DMS53 (cell line): ENCODE results near the gene GSTM3.

Source experiments
- DNase-seq: peaks from one replicate; lab custom pipeline; 2025; lab: John Stamatoyannopoulos, UW

The GSTM3 gene

DNA sequence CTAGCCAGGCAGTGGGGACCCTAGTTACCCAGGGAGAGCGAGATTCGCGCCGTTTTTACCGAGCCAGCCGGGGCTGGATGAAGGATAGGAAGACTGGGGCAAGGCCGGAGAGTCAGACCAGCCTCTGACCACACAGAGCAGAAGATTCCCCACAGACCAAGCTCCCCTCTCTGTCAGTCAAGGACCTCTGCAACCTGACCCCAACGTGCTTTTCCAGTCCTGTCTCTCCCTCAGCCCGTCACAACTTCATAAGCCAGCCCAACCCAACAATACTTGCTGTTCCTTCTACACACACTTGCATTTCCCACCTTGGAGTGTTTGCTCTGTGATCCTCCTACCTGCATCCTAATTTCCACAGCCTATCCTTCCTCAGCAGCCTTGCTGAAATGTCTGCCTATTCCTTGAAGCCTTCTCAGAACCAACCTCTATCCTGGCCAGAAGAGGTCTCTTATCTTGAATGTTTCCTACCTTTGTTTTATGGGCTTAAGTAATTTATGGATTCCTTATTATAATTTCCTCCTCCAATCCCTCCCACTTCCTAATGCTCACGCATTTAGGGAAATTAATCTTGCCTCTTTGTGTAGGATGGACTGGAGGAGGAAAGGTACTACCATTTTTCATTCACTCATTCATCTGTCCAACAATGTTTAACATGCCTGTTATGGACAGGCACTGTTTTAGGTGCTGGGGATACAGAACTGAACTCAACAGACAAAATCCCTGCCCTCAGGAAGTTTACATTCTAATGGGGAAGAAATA, at the start of gene GSTM3:
GSTM3 (minus strand) TSS at position 424 of the 759 bp plus-strand sequence. CDS start 751 bp downstream, outside the sequence.
- peak; percentile 75 for DNase-seq

DNA sequence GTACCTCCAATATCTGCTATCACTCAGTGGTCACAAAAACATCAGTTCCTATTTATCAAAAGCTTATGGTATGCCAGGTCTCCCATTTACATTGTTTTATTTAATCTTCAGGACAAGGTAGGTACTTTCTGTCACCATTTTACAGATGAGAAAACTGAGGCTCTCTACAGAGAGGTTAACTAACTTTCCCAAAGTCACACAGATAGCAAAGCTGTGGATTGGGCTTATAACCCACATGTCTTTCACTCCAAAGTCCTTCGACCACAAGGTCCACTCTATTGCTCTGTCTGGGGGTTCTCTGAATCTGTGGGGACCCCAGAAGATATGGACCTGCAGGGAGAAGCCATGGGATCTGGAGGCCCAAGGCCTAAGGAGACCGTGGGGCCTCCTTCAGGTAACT, 49.5 kb upstream of the GSTM3 start:
- no peak for DNase-seq

DNA sequence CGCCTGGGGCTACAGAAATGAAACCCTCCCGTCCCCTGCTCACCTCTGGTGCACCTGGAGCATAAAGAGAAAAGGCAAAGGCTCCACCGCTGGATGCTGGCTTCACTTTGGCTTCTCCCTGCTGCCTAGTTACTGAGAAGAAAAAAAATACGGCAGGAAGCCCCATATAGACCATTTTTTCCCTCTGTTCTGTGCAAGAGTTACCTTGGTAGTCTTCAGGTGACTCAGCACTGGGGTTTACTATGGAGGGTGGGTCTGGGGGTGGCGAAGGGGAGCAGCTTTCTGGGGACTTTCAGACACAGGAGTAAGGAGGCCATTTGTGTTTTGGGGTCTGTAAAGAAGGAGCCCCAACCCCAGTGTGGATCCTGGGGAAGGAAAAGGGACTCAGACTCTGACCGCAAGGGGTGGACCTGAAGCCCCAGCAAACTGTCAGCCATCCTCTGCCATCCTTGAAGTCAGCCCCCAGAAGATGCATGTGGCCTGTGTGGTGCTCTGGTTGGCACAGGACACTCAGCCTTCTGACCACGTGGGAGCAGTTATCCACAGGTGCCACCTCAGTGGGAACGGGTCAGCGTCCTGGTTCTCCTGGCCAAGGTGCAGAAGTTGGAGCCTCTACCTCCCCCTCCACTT, 48.8 kb upstream of the GSTM3 start:
- DNase-seq: no peak

DNA sequence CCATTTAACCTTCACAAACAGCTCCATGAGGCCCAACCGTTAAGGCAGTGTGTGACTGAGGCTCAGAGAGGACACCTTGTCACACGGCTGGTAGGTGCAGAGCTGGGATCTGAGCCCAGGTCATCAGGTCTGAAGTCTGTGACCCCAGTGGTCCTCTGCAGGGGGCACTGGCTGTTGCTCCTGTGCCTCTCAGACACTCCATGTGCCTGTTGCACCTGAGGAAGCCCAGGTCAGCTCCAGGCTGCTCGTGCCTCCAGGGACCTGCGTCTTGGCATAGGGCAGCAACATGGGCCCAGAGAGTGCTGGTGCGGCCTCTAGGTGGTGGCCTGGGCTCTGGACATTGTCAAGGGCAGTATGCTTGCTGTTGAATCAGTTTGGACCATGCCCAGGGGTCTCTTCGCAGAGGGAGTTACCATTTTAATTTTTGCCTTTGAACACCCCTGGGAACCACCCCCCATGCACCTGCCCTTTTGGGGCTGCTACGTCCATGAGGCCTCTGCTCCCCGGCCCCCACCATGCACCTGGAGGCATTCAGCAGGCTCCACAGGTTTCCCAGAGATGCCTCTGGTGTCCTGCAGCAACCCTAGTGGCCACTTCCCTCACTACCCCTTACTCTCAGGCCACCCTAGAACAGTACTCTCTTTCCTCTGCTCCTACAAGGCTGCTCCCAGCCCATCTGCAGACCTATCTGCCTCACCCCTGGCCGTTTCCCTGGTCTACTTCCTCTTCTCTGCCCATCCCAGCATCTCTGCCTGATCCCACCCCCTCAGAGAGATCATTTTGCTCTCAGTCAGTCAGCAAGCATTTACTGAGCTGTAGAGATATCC, 48.1 kb upstream of the GSTM3 start:
- peak; percentile 59 for DNase-seq

DNA sequence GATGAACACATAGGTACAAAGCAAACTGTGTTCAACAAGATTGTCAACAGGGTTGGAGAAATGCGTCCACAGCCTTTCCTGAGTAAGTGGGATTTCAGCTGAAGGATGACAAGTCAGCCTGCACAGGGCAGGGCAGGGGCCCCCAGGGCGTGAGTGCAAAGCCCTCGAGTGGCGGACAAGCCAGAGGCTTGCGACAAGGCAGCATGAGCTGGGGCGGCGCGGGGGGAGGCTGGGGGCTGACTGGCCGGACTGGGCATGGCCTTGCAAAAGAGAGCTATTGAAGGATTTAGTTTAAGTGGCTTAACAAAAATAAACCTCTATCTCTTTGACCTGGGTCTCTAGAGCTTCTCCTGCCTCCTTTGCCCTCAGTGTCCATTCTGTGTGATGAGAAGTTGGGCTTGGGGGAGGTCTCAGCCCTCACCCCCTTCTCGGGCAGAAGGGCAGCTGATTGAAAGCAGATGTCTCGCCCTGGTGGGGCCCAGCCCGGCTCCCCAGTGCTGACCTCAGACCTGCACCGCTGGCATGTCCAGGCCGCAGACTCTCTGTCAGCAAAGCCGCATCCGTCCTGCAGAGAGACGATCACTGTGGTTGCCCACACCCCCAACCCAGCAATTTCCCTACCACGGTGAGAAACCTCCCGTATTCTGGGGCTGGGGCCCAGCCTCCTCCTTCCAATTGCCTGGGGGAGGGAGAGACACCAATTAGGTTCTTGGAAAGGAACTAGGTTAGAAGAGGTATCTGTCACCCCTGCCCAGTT, 47.2 kb upstream of the GSTM3 start:
- no peak for DNase-seq

DNA sequence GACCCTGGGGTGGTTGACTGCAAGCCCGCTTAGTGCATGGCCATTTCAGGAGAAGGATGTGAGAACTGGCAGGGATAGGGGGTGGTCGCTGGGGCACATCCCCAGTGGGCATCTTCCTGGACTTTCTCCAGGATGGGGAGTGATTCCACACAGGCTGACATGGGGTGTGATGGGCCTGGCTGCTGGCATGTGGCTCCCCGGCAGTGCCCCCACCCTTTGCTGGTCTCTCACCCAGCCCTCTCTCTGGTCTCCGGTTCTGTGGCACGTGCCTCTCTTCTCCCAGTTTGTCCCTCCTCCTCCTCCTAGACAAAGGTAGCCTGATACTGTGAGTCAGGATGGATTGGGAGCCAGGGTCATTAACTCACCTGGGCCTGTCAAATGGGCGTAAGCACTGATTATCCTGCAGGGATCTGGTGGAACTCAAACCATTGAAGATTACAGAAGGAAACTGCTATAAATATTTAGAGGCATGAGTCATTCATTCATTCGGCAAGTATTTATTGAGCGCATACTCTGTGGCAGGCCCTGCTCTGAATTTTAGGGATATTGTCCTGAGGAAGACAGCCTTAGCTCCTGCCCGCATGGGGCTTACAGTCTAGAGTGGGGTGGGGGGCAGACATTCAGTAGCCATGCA, 46.5 kb upstream of the GSTM3 start:
- no peak for DNase-seq

DNA sequence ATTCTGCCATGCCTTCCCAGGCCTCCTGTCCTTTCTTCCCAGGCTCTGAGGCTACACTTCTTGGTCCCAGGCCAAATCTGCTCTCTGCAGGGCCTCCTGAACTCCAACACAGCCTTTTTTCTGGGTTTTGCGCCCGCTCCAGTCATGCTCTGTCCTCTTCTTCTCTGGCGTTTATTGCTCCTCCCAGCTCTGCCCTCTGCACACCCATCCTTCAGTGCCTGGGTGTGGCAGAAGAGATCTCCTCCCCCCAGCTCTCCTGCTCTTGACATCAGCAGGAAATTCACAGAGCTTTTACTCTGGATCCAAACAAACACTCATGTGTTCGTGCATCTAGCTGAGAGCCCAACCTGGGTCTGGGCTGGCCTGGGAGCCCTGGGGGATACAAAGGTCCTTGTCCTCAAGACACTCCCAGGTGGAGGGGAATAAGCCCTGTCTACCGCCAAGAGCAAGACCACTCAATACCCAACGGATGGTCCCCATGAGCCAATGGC, 45.7 kb upstream of the GSTM3 start:
- DNase-seq: peak; percentile 71

DNA sequence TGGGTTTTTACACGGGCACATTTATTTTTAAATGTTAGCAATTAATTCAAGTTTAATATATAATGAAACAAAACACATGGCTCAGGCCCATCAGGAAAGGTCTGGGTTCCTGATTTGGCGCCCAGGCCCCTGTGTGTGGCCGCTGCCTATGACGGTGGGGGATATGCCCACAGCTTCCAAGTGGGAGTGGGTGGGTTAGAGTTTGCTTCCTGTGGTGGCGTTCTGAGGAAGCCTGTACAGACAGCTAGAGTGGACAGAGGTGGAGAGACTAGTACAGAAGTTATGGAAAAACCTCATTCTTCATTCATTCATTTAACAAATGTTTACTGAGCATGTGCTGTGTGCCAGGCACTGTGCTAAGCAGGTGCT, 45.3 kb upstream of the GSTM3 start:
- no peak for DNase-seq

DNA sequence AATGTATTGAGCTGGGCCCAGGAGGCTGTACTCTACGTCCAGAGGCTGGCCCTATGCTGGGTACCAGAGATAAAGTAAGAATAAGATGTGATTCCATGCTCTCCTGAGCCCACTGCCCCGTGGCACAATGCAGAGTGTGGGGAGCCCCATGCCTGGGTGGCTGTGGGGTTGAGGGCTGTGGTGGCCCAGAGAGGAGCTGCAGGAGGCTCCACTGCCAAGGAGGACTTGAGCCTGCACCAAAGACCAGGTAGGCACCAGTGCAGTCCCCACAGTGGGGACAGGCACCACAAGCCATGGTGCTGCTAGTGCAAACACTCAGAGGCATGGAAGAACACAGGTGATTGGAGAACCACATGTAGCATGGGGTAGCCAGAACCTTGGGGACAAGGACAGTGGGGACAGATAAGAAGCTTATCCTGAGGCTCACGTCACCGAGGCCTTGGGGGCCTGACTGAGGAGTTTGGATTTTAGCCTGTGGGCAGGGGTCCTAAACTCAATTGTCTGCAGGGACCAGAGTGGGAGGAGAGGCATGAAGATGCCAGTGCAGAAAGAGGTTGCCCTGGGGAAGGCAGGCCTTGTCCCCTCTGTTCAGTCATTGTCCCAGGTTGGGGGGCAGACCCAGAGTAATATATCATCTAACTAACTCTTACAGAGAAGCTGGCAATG, 44.7 kb upstream of the GSTM3 start:
- DNase-seq: no peak

DNA sequence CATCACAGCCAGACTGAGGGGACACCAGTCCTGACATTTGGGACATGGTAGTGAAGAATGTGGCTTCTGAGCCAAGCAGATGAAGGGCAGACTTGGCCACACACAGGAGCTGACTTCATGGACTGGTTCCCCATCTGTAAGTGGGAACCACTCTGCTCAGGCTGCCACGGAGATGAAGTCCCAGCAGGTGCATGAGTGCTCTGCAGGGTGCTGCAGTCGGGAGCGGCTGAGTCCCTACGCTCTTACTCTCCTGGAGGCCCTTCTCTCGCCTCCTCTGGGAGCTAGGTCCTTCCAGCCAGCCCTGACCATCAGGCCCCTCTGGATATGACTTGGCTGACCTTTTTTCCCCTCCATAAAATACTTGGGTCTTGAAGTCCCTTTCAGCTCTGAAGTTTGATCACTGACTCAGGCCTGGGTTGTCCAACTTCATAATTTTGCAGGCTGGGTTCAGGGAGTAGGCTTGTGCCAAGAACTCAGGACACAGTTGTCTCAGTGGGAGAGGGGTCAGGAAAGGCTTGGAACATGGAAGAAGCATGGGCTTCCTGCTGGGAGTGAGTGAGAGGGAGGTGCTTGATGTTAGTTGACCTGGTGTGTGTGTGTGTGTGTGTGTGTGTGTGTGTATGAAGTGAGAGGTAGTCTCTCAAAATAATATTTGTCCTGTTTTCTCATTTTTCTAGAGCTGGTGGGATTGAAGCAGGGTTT, 43.9 kb upstream of the GSTM3 start:
- DNase-seq: no peak

DNA sequence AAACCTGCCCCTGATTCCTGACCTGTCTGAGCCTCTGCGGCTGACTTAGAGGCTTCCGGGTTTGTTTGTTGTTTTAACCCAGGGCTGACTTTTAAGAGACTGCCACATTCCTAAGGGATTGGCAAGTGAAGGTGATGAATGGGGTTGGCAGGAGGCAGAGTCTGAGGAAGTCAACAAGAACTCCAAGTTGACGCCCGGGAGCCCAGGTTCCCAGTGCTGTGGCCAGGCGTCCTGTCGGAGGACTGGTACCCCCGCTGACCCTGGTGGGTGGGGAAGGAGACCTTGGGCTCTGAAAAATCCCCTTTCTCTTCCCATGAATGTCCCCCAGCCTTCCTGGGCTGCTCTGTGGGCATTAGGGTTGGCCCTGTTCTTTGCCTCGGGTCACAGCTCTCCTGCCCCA, 42.6 kb upstream of the GSTM3 start:
- DNase-seq: no peak

DNA sequence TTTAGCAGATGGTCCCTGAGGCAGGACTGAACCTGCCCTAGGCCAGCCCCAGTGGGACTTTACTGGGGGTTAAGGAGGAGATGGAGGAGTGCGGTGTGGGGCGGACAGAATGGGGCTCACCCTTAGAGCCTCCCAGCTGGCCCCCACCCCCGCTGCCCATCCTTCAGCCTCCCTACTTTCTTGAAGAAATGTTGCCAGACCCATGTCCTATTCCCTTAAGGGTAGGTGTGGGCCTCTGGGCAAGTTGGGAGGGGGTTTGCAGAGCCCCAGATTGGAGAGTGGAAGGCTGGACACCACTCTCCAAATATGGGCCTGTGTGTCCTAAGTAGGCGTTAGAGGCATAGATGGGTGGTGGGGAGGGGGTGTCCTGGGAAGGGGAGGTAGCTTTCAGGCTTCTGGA, 42.1 kb upstream of the GSTM3 start:
- no peak for DNase-seq

DNA sequence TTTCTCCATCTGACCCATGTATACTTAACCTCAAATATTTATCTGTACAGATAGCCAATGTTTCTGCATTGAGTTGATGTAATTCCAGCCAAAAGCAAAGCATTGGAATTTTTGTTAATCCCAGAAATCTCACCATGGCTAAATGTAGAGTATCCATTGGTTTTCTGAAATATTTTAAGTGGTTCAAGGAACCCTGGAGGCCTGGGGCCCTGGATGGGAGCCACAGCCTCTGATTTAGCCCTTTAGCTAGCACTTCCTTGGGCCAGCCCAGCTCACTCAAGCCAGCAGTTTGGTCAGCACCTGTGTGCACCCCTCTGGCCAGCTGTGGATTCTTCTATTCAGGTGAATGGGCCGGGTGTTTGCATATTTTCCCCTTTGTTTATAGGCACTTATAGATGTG, 41.7 kb upstream of the GSTM3 start:
- no peak for DNase-seq

DNA sequence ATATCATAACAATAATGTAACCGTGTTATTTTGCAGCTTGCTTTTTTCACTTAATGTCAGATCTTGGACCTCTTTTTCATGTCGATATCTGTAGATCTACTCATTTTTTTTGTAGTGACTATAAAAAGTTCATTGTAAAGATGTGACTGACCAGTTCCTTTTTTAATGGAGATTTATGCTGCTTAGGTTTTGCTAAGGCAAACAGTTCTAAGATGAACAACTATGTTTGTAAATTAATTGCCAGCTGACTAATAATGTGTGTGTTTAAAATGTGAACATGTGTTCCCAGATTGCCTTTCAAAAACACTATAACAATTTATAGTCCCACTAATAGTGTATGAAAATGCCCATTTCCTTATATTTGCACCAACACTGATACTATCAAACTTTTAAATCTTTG, 41.0 kb upstream of the GSTM3 start:
- no peak for DNase-seq

DNA sequence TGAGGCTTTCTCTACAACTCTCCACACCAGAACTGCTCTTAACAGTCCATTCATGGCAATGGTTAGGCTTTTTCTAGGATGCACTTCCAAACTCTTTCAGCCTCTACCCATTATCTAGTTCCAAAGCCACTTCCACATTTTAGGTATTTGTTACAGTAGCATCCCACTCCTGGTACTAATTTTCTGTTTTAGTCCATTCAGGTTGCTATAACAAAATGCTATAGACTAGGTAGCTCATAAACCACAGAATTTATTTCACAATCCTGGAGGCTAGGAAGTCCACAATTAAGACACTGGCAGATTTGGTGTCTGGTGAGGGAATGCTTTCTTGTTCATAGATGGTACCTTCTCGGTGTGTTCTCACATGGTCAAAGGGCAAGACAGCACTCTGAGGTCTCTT, 40.1 kb upstream of the GSTM3 start:
- no peak for DNase-seq

DNA sequence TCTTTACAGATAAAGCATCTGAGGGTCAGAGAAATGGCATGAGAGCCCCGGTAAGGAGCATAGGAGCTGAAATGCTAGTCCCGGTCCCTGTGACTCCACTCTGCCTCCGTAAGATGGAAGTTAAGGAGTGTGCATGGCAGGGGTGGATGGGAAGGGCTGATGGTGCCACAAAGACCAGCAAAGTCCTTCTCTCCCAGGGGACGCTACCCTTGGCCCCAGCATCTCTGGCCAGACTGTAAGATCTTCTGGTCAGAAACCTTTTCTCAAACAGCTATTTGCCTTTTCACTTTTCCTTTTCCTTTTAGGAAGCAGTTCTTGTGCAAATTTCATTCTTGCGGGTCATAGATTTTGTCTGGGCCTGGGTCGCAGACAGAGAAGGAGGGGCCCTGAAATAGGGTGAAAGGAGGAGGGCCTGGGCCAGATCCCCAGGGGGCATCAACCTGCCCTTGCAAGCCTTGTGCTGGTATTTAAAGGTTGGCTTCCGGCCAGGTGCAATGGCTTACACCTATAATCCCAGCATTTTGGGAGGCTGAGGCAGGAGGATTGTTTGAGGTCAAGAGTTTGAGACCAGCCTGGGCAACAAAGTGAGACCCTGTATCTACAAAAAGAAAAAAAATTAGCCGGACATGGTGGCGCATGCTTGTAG, 37.3 kb upstream of the GSTM3 start:
- no peak for DNase-seq

DNA sequence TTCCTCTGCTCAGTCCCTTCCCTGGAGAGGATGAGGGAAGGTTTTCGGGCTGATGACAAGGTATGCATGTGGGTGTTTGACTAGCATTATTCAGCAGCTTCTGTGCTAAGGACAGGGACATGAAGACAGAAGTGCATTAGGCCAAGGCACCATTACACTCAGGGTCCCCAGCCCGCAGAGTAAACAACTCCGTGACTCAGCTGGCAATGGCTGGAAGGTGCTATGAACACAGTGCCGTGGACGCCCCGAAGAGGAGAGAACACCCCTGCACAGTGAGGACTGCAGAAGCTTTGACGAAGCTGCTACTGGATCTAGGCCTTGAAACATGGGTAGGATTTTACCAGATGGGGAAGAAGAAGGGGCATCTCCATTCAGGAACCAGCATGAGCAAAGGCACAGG, 36.6 kb upstream of the GSTM3 start:
- no peak for DNase-seq

DNA sequence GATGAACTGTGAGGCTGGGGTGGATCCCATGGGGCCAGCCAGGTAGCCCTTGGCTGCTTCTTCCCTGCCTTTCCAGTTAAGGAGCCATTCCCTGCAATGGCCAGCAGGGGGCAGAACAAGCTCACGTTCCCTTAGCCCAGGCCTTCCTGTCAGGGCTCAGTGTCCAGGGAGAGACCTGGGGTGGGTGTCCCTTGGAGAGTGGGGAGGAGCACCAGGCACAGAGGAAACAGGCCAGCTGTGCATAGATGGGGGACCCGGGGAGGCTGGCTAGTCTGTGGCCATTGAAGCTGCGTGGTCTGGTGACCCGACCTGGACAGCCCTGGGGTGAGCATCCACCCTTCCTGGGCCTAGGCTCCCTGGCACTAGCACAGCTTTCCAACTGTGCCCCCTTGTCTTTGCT, 36.1 kb upstream of the GSTM3 start:
- DNase-seq: peak; percentile 90

DNA sequence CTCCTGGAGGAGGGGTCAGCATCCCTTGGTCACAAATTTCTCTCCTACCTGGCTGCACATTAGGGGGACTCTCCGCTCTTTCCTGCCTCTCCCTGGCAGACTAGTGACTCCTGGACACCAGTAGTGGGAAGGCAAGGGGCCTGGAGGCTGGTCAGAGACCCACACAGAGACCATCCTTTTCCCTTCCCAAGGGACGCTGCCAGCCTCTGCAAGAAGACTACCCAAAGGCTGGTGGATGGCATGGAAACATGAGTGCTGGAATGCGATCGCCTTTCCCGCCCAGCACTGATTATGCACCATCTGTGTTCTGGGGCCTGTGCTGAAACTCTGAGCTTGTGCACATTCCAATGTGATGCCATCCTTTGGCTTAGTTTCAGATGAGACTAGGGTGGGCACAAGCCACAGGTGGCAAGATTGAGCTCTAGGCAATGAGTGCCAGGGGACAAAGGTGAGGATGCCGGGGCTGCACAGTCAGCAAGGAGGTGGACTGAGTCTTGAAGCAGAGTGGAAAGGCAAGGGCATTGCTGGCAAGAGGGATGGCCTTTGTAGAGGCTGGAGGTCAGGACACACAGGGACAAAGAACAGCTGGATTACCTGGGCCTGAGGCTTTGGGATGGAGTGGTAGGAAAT, 35.5 kb upstream of the GSTM3 start:
- DNase-seq: no peak
